GM19043 (cell line): Measurements from ENCODE around the gene XCL1.
"Not testable (repeated sequence)": the region's sequence is repeated elsewhere in the genome, so short reads cannot be mapped to it uniquely, and the experiment has no call there.

Source experiments
- ATAC-seq: cut with Tn5 transposase; IDR thresholded peaks from one replicate; pipeline ENCODE4 v1.9.1; 2021; ENCODE audit warnings: low read depth; ENCODE audit not compliant: unreplicated experiment

XCL1 gene

GRCh38 chr1:168576245-168576688 lies at the start of gene XCL1:
Gene XCL1 (plus strand): TSS chr1:168576605. CDS start chr1:168576638, 33 bp downstream.
- ATAC-seq, result not testable (repeated sequence)

GRCh38 chr1:168529518-168529917 lies 46.9 kb upstream of the XCL1 start:
- no peak for ATAC-seq

- no peak for ATAC-seq
Observed at GRCh38 chr1:168531615-168532345, 44.6 kb upstream of the XCL1 start.

GRCh38 chr1:168535536-168535935 lies 40.9 kb upstream of the XCL1 start:
- peak; percentile 81 for ATAC-seq

- not testable (repeated sequence) for ATAC-seq
Observed at GRCh38 chr1:168540798-168541197, 35.6 kb upstream of the XCL1 start.

GRCh38 chr1:168542978-168543377 lies 33.4 kb upstream of the XCL1 start:
- ATAC-seq, result not testable (repeated sequence)

GRCh38 chr1:168543840-168544498 lies 32.4 kb upstream of the XCL1 start, which contains the start of gene XCL2:
Gene XCL2 (minus strand): TSS chr1:168543997. CDS start chr1:168543964, 33 bp downstream.
- ATAC-seq, result not testable (repeated sequence)

GRCh38 chr1:168545678-168546552 lies 30.5 kb upstream of the XCL1 start:
- ATAC-seq, result not testable (repeated sequence)

GRCh38 chr1:168546553-168546895 lies 29.9 kb upstream of the XCL1 start:
- not testable (repeated sequence) for ATAC-seq

GRCh38 chr1:168550971-168551370 lies 25.4 kb upstream of the XCL1 start:
- no peak for ATAC-seq

GRCh38 chr1:168551688-168552087 lies 24.7 kb upstream of the XCL1 start:
- no peak for ATAC-seq

- ATAC-seq, result no peak
Observed at GRCh38 chr1:168552961-168553360, 23.4 kb upstream of the XCL1 start.

GRCh38 chr1:168553680-168554553 lies 22.5 kb upstream of the XCL1 start:
- ATAC-seq, result no peak

- no peak for ATAC-seq
Observed at GRCh38 chr1:168554603-168555483, 21.6 kb upstream of the XCL1 start.

GRCh38 chr1:168555508-168556046 lies 20.8 kb upstream of the XCL1 start:
- ATAC-seq, result no peak

- ATAC-seq, result no peak
Observed at GRCh38 chr1:168556647-168557046, 19.8 kb upstream of the XCL1 start.

GRCh38 chr1:168560370-168560769 lies 16.0 kb upstream of the XCL1 start:
- no peak for ATAC-seq

- no peak for ATAC-seq
Observed at GRCh38 chr1:168561989-168562388, 14.4 kb upstream of the XCL1 start.

GRCh38 chr1:168565825-168566224 lies 10.6 kb upstream of the XCL1 start:
- ATAC-seq, result no peak
